ENCODE results near the gene RARA.

GRCh38 chr17:40404003-40404402 lies 95.0 kb downstream of the RARA start:
- TF ChIP-seq CTCF (IDR thresholded peaks at IDR 0.05; ENCODE audit: insufficient read depth, low read depth, low read length): no peak
- TF ChIP-seq EZH2 (IDR thresholded peaks at IDR 0.05; ENCODE audit: insufficient read depth, low read length): no peak
